Measurements from ENCODE around the gene ERCC1.

GRCh38 chr19:45440259-45440638 lies 16.5 kb upstream of the ERCC1 start:
- no peak for TF ChIP-seq CTCF (IDR thresholded peaks at IDR 0.05; ENCODE audit: insufficient read depth, low read depth, low read length)
- no peak for TF ChIP-seq EZH2 (IDR thresholded peaks at IDR 0.05; ENCODE audit: insufficient read depth, low read length)
